ENCODE measurements around the gene SLC22A12.

Gene SLC22A12

DNA sequence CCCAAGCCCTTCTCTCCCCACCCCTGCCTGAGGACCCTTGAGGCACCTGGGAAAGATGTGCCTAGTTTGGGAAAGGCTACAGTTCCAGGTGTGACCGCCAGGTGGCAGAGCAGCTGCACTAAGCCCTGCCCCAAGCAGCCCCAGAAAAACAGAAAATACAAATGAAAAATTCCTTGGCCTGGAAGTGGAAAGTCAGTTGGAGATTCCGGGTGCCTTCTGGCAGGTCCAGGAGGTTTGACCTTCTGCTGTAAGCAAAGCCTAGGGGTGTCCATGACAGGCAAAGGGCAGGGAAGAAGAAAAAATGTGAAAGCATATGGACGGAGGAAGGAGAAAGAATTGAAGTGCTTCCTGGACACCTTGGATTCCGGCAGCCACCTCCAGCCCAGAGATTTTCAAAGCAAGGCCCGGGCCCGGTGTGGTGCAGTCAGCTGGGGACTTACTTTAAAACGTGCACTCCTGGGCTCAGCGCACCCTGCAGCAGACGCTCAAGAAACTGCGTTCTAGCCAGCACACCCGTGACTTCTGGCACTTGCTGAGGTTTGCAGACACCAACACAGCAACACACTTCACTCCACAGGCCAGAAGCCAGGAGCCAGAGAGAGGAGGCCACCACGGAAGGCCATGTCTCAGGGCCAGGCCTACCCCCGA, 37.3 kb upstream of the SLC22A12 start:
- Histone ChIP-seq H3K4me3 (no peak overlapping the region), H3K9me3 (ENCODE audit: low read depth, low read length) (no peaks in the 10 kb centered on the region), H3K36me3 (ENCODE audit: insufficient read depth, low read length) (no peaks in the 10 kb centered on the region), H3K27ac (no peak overlapping the region), H3K9ac (ENCODE audit: insufficient read length) (no peak overlapping the region)
- TF ChIP-seq FOXP2 (optimal IDR thresholded peaks at IDR 0.05; ENCODE audit: control extremely low read depth, extremely low read length, insufficient read depth) (no peak), EZH2 (IDR thresholded peaks at IDR 0.05) (no peak), POLR2AphosphoS5 (IDR thresholded peaks at IDR 0.05; ENCODE audit: borderline replicate concordance, low read depth, low read length) (no peak)
- DNase-seq (ENCODE audit: low read depth, low spot score), result no peak

- Histone ChIP-seq H3K4me3 (no peak overlapping the region), H3K9me3 (ENCODE audit: low read depth, low read length) (no peaks in the 10 kb centered on the region), H3K9ac (ENCODE audit: insufficient read length) (no peak overlapping the region), H3K36me3 (ENCODE audit: insufficient read depth, low read length) (no peaks in the 10 kb centered on the region), H3K27ac (no peak overlapping the region)
- DNase-seq (ENCODE audit: low read depth, low spot score), result no peak
- TF ChIP-seq POLR2AphosphoS5 (IDR thresholded peaks at IDR 0.05; ENCODE audit: borderline replicate concordance, low read depth, low read length), result no peak
- no peak for TF ChIP-seq FOXP2 (optimal IDR thresholded peaks at IDR 0.05; ENCODE audit: control extremely low read depth, extremely low read length, insufficient read depth)
- TF ChIP-seq EZH2 (IDR thresholded peaks at IDR 0.05), result no peak
Observed at GRCh38 chr11:64556044-64556720, 34.8 kb upstream of the SLC22A12 start.

DNA sequence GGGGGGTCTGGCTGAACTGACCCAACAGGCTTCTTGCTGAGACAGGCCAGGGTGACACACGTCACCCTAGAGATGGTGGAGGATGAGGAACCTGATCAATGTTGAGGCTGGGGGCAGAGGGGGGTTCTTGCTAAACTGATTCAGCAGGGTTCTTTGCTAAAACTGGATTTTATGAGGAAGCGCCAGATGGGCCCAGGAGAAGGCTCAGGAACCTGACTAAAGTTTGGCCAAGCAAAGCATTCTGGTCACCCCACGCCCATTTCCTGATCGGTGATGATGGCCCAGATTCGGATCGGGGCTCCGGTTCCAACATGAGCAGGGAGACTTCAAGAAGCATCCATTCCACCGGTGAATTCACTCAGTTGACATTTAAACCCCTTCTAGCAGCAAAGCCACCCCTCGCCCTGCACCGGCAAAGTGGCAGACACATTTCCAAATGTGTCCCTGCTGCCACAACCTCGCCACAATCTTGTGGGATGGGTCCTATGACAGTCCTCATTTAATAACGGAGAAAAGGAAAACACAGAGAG, 34.2 kb upstream of the SLC22A12 start:
- Histone ChIP-seq H3K9me3 (ENCODE audit: low read depth, low read length) (no peaks in the 10 kb centered on the region), H3K4me3 (no peak overlapping the region), H3K36me3 (ENCODE audit: insufficient read depth, low read length) (no peaks in the 10 kb centered on the region), H3K27ac (no peak overlapping the region), H3K9ac (ENCODE audit: insufficient read length) (no peak overlapping the region)
- DNase-seq (ENCODE audit: low read depth, low spot score), result no peak
- TF ChIP-seq EZH2 (IDR thresholded peaks at IDR 0.05) (no peak), FOXP2 (optimal IDR thresholded peaks at IDR 0.05; ENCODE audit: control extremely low read depth, extremely low read length, insufficient read depth) (no peak), POLR2AphosphoS5 (IDR thresholded peaks at IDR 0.05; ENCODE audit: borderline replicate concordance, low read depth, low read length) (no peak)

- H3K9me3 ChIP-seq (ENCODE audit: low read depth, low read length), result no peaks in the 10 kb centered on the region
- DNase-seq (ENCODE audit: low read depth, low spot score), result no peak
- H3K9ac ChIP-seq (ENCODE audit: insufficient read length), result no peak overlapping the region
- no peaks in the 10 kb centered on the region for H3K36me3 ChIP-seq (ENCODE audit: insufficient read depth, low read length)
- TF ChIP-seq EZH2 (IDR thresholded peaks at IDR 0.05) (no peak), FOXP2 (optimal IDR thresholded peaks at IDR 0.05; ENCODE audit: control extremely low read depth, extremely low read length, insufficient read depth) (no peak), POLR2AphosphoS5 (IDR thresholded peaks at IDR 0.05; ENCODE audit: borderline replicate concordance, low read depth, low read length) (no peak)
- H3K4me3 ChIP-seq, result no peak overlapping the region
- H3K27ac ChIP-seq, result no peak overlapping the region
Observed at GRCh38 chr11:64558065-64558745, 32.8 kb upstream of the SLC22A12 start.

DNA sequence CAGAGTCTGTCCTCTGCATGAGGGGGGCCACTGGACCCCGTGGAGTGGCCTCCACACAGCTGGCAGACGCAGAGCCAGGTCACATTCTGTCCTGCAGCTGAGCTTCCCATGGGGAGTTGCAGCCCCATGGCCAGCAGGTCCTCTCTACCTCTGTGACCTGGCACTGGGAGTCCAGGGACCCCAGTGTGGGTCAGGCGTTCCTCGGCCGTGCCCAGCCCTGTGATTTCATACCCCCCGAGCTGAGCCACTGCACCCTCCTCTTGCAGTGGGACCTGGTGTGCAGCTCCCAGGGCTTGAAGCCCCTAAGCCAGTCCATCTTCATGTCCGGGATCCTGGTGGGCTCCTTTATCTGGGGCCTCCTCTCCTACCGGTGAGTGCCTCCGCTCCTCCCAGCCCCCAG, 32.2 kb upstream of the SLC22A12 start:
- TF ChIP-seq EZH2 (IDR thresholded peaks at IDR 0.05), result no peak
- no peak for TF ChIP-seq FOXP2 (optimal IDR thresholded peaks at IDR 0.05; ENCODE audit: control extremely low read depth, extremely low read length, insufficient read depth)
- no peak for TF ChIP-seq POLR2AphosphoS5 (IDR thresholded peaks at IDR 0.05; ENCODE audit: borderline replicate concordance, low read depth, low read length)
- Histone ChIP-seq H3K9ac (ENCODE audit: insufficient read length) (no peak overlapping the region), H3K4me3 (no peak overlapping the region), H3K27ac (no peak overlapping the region), H3K9me3 (ENCODE audit: low read depth, low read length) (no peaks in the 10 kb centered on the region), H3K36me3 (ENCODE audit: insufficient read depth, low read length) (no peaks in the 10 kb centered on the region)
- DNase-seq (ENCODE audit: low read depth, low spot score), result no peak

DNA sequence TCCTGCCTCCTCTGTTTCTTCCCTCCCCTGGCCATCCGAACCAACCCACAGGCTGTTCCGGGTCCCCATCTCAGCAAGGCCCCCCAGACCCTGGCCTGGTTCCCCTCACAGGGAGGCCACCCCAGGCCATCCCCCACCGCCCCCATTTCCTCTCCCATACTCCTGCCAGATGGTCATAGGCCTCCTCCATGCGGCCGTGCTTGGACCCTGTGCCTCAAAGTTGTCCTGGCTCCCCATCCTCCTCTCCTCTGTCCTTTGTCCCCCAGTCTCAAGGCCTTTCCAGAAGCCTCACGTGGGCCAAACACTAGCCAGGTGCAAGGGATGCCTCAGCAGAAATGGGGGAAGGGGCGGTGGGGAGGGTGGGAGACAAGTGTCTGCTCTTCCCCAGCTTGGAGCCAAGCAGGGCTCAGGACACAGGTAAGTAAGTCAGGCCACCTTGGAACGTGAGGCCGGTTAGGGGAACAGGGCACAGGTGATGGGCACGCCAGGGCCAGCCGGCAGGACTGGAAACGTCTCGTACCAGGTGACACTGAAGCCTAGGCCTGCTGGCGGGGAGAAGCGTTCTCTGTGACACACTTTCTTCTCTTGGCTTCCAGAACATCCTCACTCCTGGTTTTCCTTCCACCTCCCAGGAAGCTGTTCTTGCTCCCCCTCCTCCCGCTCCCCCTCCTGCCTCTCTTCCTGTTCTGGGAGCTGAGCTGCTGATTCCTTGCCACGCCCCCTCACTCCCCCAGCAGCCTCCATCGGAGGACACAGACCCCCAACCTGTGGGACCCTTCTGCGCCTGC, 31.5 kb upstream of the SLC22A12 start:
- H3K9me3 ChIP-seq (ENCODE audit: low read depth, low read length), result no peaks in the 10 kb centered on the region
- H3K9ac ChIP-seq (ENCODE audit: insufficient read length), result no peak overlapping the region
- TF ChIP-seq POLR2AphosphoS5 (IDR thresholded peaks at IDR 0.05; ENCODE audit: borderline replicate concordance, low read depth, low read length), result no peak
- no peak for TF ChIP-seq EZH2 (IDR thresholded peaks at IDR 0.05)
- TF ChIP-seq FOXP2 (optimal IDR thresholded peaks at IDR 0.05; ENCODE audit: control extremely low read depth, extremely low read length, insufficient read depth), result no peak
- H3K27ac ChIP-seq, result no peak overlapping the region
- H3K4me3 ChIP-seq, result no peak overlapping the region
- DNase-seq (ENCODE audit: low read depth, low spot score), result no peak
- no peaks in the 10 kb centered on the region for H3K36me3 ChIP-seq (ENCODE audit: insufficient read depth, low read length)

DNA sequence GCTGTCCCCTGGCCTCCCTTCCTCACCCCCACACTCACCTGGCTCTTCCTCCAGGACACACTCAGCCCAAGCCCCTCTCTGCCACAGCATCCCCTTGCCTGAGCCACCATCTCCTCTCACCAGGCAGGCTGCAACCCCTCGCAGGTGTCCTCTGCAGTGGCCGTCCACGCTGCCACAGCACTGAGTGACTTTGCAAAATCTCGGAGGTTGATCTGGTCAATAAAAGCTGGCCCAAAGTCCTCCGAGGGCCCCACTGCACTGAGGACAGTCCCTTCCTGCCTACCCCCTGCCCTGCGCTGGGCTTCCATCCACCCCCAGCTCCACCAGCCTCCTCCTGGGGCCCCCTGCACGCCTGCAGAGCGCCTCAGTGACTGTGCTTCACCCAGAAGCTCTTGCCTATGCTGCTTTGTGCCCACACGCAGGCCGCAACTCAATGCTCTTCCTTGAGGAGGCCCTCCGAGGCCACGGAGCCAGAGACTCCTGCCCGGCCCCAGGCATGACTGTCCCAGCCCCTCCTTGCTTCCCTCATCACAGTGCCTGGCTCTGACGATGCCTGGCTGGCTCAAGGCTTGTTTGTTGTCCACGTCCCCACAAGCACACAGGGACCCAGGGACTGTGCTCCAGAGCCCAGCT, 30.8 kb upstream of the SLC22A12 start:
- H3K27ac ChIP-seq, result no peak overlapping the region
- no peaks in the 10 kb centered on the region for H3K36me3 ChIP-seq (ENCODE audit: insufficient read depth, low read length)
- no peak for TF ChIP-seq FOXP2 (optimal IDR thresholded peaks at IDR 0.05; ENCODE audit: control extremely low read depth, extremely low read length, insufficient read depth)
- no peak for TF ChIP-seq POLR2AphosphoS5 (IDR thresholded peaks at IDR 0.05; ENCODE audit: borderline replicate concordance, low read depth, low read length)
- TF ChIP-seq EZH2 (IDR thresholded peaks at IDR 0.05), result no peak
- no peaks in the 10 kb centered on the region for H3K9me3 ChIP-seq (ENCODE audit: low read depth, low read length)
- DNase-seq (ENCODE audit: low read depth, low spot score), result no peak
- no peak overlapping the region for H3K9ac ChIP-seq (ENCODE audit: insufficient read length)
- H3K4me3 ChIP-seq, result no peak overlapping the region
